Measurements from ENCODE around the gene LTN1.
"Not testable (repeated sequence)": the region's sequence is repeated elsewhere in the genome, so short reads cannot be mapped to it uniquely, and the experiment has no call there.

LTN1 gene

GRCh38 chr21:28931708-28932372 lies 60.8 kb downstream of the LTN1 start:
- DNase-seq (ENCODE audit: low spot score), result not testable (repeated sequence)

DNA sequence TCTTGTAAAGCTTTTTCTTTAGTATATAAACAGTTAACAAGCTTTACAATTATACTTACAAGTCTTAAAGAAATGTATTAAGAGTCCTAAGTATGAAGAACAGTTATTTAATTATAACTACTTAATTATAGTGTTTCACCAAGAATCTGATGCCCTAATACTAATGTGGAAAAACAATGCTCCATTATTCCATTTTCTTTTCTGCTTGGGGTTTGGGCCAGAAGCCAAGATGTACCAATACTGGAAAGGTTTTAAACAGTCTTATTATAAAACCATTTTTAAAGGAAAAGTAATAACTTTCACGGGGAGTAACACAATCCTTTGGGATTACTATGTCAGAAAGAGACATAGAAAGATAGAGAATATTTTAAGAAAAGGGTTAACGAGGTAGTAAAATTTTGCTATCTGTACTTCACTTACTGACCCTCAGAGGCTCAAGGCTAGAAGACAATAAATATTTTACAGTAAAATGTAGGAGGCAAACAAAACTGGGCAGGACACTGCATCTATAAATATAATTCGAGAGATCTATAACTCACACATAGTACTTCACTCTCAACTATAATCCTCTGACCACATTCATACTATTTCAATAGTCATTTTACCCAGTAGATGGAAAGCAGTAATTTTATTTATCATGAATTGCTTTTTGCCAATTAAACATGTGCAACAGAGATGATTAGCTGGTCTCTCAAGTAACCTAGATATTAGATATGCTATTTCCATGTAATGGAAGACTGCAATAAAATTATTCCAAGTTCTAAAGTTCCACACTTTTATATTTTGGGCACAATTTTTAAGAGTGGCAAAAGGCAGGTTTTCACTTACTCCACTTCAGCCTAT lies 63.9 kb downstream of the LTN1 start:
- no peak for DNase-seq (ENCODE audit: low spot score)

DNA sequence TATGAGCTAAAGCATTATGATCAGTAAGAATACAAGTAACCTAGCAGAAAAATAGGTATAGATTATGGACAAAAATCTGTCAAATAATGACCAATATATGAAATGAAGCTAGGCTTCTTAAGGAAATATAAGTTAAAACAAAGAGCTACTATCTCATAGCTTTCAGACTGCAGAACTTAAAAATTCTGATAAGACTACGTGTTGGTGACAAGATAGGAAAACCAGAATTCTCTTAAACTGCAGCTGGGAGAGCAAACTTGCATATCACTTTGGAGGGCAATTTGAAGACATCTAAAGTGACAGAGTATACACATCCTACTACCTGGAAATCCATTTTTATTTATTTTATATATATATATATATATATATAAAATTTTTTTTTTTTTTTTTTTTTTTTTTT lies 65.5 kb downstream of the LTN1 start:
- DNase-seq (ENCODE audit: low spot score), result no peak

DNA sequence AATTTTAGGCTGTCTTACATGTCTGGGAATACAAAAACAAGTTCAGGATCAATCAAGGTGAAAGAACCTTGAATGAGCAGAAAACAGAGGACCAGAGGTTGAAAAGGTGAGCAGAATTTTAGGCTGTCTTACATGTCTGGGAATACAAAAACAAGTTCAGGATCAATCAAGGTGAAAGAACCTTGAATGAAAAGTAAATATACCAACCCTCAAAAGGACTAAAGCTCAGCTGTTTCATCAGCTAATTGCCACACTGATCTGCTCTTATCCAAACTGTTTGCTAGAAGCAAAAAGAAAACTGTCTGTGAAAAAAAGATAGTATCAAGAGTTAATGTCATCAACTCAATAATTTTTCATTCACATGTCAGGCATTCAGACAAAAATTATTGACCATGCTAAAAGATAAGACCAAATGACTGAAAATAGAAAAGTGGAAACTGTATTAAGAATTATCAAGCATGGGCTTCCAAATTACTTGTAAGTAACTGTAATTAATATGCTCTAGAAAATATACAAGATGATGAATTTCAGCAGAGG lies 69.2 kb downstream of the LTN1 start:
- DNase-seq (ENCODE audit: low spot score), result no peak

- no peak for DNase-seq (ENCODE audit: low spot score)
These were observed 70.3 kb downstream of the LTN1 start for GRCh38 chr21:28922368-28922767.

- no peak for DNase-seq (ENCODE audit: low spot score)
These were observed 76.4 kb downstream of the LTN1 start for GRCh38 chr21:28916150-28916893.

DNA sequence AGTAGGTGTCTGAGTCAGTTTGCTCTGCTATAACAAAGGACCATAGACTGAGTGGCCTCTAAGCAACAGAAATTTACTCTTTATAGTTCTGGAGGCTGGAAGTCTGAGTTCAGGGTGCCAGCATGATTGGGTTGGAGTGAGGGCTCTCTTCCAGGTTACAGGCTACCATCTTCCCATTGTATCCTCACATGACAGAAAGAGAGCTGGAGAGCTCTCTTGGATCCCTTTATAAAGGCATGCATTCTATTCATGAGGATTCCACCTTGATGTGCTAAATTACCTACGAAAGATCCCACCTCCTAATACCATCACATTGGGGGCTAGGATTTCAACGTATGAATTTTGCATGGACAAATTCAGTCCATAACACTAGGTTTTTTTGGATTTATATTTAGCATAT lies 79.6 kb downstream of the LTN1 start:
- no peak for DNase-seq (ENCODE audit: low spot score)

DNA sequence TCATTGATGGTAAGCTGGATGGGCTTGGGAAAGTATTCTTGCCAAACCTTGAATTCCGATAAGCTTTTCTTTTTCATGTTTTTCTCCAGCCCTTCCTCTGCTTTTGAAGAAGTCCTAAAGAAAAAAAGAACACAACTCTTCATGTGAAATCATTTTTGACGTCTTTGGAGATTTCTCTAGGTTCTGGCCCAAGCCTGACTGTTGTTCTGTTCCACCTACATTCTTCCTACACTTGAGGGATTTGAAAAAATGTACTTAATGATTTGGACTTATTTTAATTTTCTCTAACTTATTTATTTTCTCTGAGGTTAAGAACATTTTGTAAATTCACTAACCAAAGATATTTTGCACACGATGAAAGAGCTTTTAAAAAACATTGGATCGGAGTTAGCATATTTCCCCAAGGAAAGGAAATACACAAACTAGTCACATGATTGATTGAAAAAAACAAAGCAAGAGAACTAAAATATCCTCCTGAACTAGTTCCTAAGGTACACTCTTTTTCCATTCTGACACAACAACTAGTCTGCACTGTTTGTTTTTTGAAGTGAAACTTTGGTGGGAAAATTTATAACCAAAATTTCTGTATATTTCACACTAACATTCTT lies 82.3 kb downstream of the LTN1 start:
- no peak for DNase-seq (ENCODE audit: low spot score)

- no peak for DNase-seq (ENCODE audit: low spot score)
These were observed 84.3 kb downstream of the LTN1 start for GRCh38 chr21:28908351-28908750.

DNA sequence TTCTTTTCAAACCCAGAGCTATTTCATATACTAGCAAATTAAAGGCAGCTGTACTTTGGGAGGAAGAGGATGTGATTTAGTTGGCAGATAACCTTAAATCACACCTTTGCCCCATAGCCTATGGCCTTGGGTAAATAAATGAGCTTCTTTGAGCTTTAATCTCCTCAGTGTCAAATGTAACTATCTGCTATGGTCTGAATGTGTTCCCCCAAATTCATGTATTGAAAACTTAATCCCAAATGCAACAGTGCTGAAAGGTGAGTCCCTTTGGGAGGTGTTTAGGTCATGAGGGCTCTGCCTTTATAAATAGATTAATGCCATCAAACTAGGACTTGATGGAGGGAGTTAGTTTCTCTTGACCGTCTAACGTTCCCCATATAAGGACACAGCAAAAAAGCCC lies 85.8 kb downstream of the LTN1 start:
- no peak for DNase-seq (ENCODE audit: low spot score)

- no peak for DNase-seq (ENCODE audit: low spot score)
These were observed 86.4 kb downstream of the LTN1 start for GRCh38 chr21:28906236-28906635.

- DNase-seq (ENCODE audit: low spot score), result no peak
These were observed 87.7 kb downstream of the LTN1 start for GRCh38 chr21:28904961-28905435.

DNA sequence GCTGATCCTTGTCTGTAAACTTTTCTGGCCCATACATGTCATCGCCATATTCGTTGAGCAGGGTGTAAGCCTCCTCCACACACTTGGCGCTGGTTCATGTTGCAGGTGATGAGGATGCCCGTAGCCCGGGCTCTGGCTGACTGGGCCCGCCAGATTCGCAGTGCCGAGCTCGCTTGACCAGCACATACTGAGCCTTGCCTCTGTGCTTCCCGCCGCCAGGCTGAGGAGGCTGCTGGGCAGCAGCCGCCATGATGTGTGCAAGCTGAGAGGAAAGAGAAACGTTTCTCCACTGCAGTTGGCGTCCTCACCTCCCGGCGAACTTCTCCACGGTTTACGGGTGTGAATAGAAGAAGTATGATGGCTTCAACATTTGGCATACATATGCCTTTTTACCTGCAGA lies 89.2 kb downstream of the LTN1 start:
- no peak for DNase-seq (ENCODE audit: low spot score)

DNA sequence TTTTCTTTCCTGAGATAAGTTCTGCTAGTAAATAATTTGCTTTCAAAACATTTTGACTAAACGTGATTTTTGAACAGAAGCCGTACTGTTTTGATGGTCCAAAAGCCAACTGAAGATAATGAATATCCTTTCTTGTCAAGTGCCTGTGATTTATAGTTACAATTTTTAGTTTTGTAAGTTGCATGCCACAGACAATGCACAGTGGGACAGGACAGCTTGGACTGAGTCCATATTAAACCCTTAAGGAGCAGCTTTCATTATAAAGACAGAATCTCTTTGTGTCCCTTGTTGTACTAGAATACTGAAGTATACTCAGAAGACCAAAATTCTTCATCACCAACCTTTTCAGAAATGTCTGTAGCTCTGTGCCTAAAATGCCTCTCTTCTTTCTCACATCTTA lies 92.2 kb downstream of the LTN1 start:
- DNase-seq (ENCODE audit: low spot score), result no peak

- DNase-seq (ENCODE audit: low spot score), result no peak
These were observed 92.9 kb downstream of the LTN1 start for GRCh38 chr21:28899744-28900143.

DNA sequence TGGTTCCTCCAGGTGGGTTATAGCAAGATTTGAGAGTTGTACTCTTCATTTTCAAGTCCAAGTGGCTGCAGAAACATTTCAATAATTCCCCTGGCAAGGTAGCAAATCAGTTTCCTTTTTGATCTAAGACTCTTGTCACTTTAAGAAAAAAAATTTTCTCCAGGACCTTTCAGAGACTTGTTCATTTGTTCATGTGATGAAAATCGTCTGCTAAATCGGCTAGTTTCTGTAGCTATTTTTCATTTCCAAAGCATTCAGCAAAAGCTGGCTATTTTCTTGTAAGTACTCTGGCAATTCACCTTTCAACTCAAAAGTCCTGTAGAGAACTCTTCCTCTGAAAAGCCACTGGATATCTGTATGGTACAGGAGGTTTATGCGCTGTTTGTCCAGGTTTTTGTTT lies 93.5 kb downstream of the LTN1 start:
- no peak for DNase-seq (ENCODE audit: low spot score)

DNA sequence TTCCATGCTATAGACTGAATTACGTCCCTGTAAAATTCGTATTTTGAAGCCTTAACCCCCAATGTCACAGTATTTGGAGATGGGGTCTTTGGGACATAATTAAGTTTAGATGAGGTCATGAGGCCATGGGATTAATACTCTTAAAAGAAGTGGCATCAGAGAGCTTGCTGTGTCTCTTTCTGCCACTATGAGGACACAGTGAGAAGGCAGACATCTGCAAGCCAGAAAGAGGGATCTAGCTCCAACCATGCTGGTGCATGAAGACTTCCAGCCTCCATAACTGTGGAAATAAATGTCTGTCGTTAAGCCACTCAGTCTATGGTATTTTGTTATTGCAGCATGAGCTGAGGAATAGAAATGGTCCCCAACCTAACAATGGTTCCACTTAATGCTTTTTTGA lies 99.0 kb downstream of the LTN1 start:
- no peak for DNase-seq (ENCODE audit: low spot score)

GRCh38 chr21:28892199-28893111 lies 100.2 kb downstream of the LTN1 start:
- DNase-seq (ENCODE audit: low spot score), result no peak

DNA sequence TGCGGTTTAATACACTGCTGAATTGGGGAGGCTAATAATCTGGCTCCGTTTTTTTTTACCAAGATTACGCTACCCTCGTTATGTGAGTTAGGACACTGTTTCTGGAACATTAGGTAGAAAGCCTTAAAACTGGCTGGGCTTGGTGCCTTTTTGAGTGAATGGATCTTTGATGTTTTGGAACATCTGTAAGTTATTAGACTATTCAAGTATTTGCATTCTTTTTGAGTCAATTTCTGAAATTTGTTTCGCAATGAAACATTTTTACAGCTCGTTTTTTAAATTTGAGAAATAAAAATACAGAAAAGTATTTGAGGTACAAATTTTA lies 106.9 kb downstream of the LTN1 start:
- DNase-seq (ENCODE audit: low spot score), result no peak

GRCh38 chr21:28884976-28885852 lies 107.5 kb downstream of the LTN1 start:
- peak; percentile 86 for DNase-seq (ENCODE audit: low spot score)
